A172 (cell line): ENCODE measurements around the gene PPP2R5D. TPM values are rescaled to one million over a fixed set of nuclear protein-coding genes. Genes with fewer than 3 reads are reported as not detected.
A peak's percentile ranks its signal among the peaks of the same experiment; 100 is the strongest.

Source experiments
- DNase-seq: peaks from one replicate; pipeline ENCODE4 v3.0.0-alpha.2; 2015; ENCODE audit warnings: low spot score
- total RNA-seq: library from RNA; depleted of rRNA; stranded (reverse); fragments of >200 nt; shearing (Covaris generic); gene quantifications from 2 replicates; pipeline ENCODE4 v1.2.3, GENCODE V29; 2014

Gene PPP2R5D
- total RNA-seq, 1 experiment from 2014 or later = 38.9 TPM

- no peak for DNase-seq
Observed at GRCh38 chr6:42963179-42963854, 21.1 kb upstream of the PPP2R5D start.

- DNase-seq = peak; percentile 45
Observed at GRCh38 chr6:42963855-42964605, 20.3 kb upstream of the PPP2R5D start.

GRCh38 chr6:42966571-42966970 is 17.8 kb upstream of the PPP2R5D start:
- no peak for DNase-seq

- no peak for DNase-seq
Observed at GRCh38 chr6:42967228-42967627, 17.1 kb upstream of the PPP2R5D start.

- no peak for DNase-seq
Observed at GRCh38 chr6:42968126-42968701, 16.2 kb upstream of the PPP2R5D start.

GRCh38 chr6:42968783-42969182 is 15.6 kb upstream of the PPP2R5D start:
- no peak for DNase-seq

- no peak for DNase-seq
Observed at GRCh38 chr6:42969431-42969830, 14.9 kb upstream of the PPP2R5D start.

- DNase-seq = no peak
Observed at GRCh38 chr6:42969934-42970333, 14.4 kb upstream of the PPP2R5D start.

- DNase-seq = peak; percentile 32
Observed at GRCh38 chr6:42970871-42971612, 13.3 kb upstream of the PPP2R5D start.

- no peak for DNase-seq
Observed at GRCh38 chr6:42971746-42972327, 12.5 kb upstream of the PPP2R5D start.

- no peak for DNase-seq
Observed at GRCh38 chr6:42973926-42974325, 10.4 kb upstream of the PPP2R5D start.

GRCh38 chr6:42974919-42975505 is 9.4 kb upstream of the PPP2R5D start:
- no peak for DNase-seq

- no peak for DNase-seq
Observed at GRCh38 chr6:42978487-42978838, 5.9 kb upstream of the PPP2R5D start.

- peak; percentile 52 for DNase-seq
Observed at GRCh38 chr6:42978839-42979522, 5.4 kb upstream of the PPP2R5D start, which contains the start of gene PEX6. TSS of gene PEX6 (minus strand) at chr6:42979181. CDS start at chr6:42979150, 31 bp downstream.

GRCh38 chr6:42979523-42980177 is 4.7 kb upstream of the PPP2R5D start:
- DNase-seq = no peak

- no peak for DNase-seq
Observed at GRCh38 chr6:42981836-42982235, 2.5 kb upstream of the PPP2R5D start.

- no peak for DNase-seq
Observed at GRCh38 chr6:42984924-42985475, 630 bp downstream of the PPP2R5D start.

GRCh38 chr6:42987533-42988451 is 3.4 kb downstream of the PPP2R5D start:
- no peak for DNase-seq

- no peak for DNase-seq
Observed at GRCh38 chr6:42988486-42989020, 4.2 kb downstream of the PPP2R5D start.
